GM12878 (cell line): ENCODE data around the gene AGAP1. TPM values are rescaled to one million over a fixed set of nuclear protein-coding genes. Genes with fewer than 3 reads are reported as not detected.

Experiments used
- ATAC-seq: fragments of 200-7000 bp; cut with Tn5 transposase; 3 replicates; pipeline ENCODE4 v1.9.1; 2020; ENCODE audit warnings: mild to moderate bottlenecking, moderate library complexity
- BruUV-seq: library from RNA; stranded (reverse); fragments of 400-500 nt; replicated peaks from 2 replicates; lab custom pipeline; 2021; lab: Mats Ljungman, UMichigan
- CTCF ChIA-PET: fragments of 300-600 bp; sonication (Branson Sonifier 250); formaldehyde crosslinking; extraction: SDS; loops from one replicate; lab custom pipeline; 2021; ENCODE audit warnings: inconsistent platforms; lab: Yijun Ruan, JAX
- POLR2A ChIA-PET: fragments of 350-600 bp; formaldehyde crosslinking; extraction: SDS; loops from one replicate; lab custom pipeline; 2021; ENCODE audit warnings: inconsistent platforms; lab: Charles Lee
- RAD21 ChIA-PET: fragments of 300-600 bp; sonication (Branson Sonifier 250); formaldehyde crosslinking; loops from one replicate; lab custom pipeline; 2023; ENCODE audit warnings: antibody characterized with exemption; ENCODE audit not compliant: unreplicated experiment; lab: Charles Lee
- SMC1A ChIA-PET: fragments of 300-600 bp; sonication (Branson Sonifier 250); formaldehyde crosslinking; loops from one replicate; lab custom pipeline; 2023; ENCODE audit not compliant: unreplicated experiment, uncharacterized antibody; lab: Charles Lee
- DNase-seq: peaks from one replicate; pipeline ENCODE4 v3.0.0-alpha.2; 2011; ENCODE audit warnings: low read depth, low spot score
- FAIRE-seq: peaks from 3 replicates; lab custom pipeline; 2011; peaks lifted over from hg19 to GRCh38; lab: Jason Lieb, UNC
- H2AFZ ChIP-seq: 2 replicates; pipeline ENCODE4 v1.6.0; 2011; ENCODE audit warnings: low read depth, low read length, control low read depth; ENCODE audit not compliant: control insufficient read depth
- H3K27ac ChIP-seq: 2 replicates; pipeline ENCODE4 v1.5.1; 2011; ENCODE audit warnings: control low read depth; ENCODE audit not compliant: control insufficient read depth, insufficient read depth
- H3K27me3 ChIP-seq, 2 experiments: replicated peaks in 1 of 2; 2 replicates each; pipeline versions ENCODE4 v1.6.0 to v1.6.1; 2011; ENCODE audit warnings: low read length in 1 of 2; ENCODE audit not compliant: control insufficient read depth in 2 of 2, insufficient read depth in 2 of 2
- H3K36me3 ChIP-seq, 2 experiments: 2 replicates each; pipeline ENCODE4 v1.5.1; 2011; ENCODE audit warnings: low read length in 1 of 2; ENCODE audit not compliant: control insufficient read depth in 2 of 2, insufficient read depth in 2 of 2
- H3K4me1 ChIP-seq: 2 replicates; pipeline ENCODE4 v1.6.1; 2011; ENCODE audit warnings: mild to moderate bottlenecking, low read length, moderate library complexity, mixed read lengths; ENCODE audit not compliant: control insufficient read depth, insufficient read depth
- H3K4me2 ChIP-seq: 2 replicates; pipeline ENCODE4 v1.6.0; 2011; ENCODE audit warnings: control low read depth; ENCODE audit not compliant: control insufficient read depth, insufficient read depth
- H3K4me3 ChIP-seq: fragments of 200-600 bp; sonication (generic); 2 replicates; pipeline ENCODE4 v1.5.1; 2016
- H3K79me2 ChIP-seq: 2 replicates; pipeline ENCODE4 v1.6.0; 2011; ENCODE audit warnings: low read length; ENCODE audit not compliant: control insufficient read depth, insufficient read depth
- H3K9ac ChIP-seq: 2 replicates; pipeline ENCODE4 v1.8.0; 2011; ENCODE audit warnings: low read length, control low read depth, mixed read lengths; ENCODE audit not compliant: control insufficient read depth, insufficient read depth
- H3K9me3 ChIP-seq: replicated peaks from 3 replicates; pipeline ENCODE4 v1.5.1; 2011; ENCODE audit warnings: mild to moderate bottlenecking, low read length; ENCODE audit not compliant: control insufficient read depth, insufficient read depth
- H4K20me1 ChIP-seq: 2 replicates; pipeline ENCODE4 v1.6.0; 2011; ENCODE audit not compliant: control insufficient read depth, insufficient read depth
- CREM ChIP-seq: IDR thresholded peaks from 2 replicates; pipeline ENCODE4 v1.6.1; 2014; ENCODE audit warnings: antibody characterized with exemption, low read depth
- FOXM1 ChIP-seq: IDR thresholded peaks from 2 replicates; pipeline ENCODE4 v1.6.1; 2012; ENCODE audit warnings: low read depth, mild to moderate bottlenecking, inconsistent platforms, low read length, moderate library complexity
- GABPA ChIP-seq: IDR thresholded peaks from 2 replicates; pipeline ENCODE4 v1.6.1; 2014; ENCODE audit warnings: antibody characterized with exemption, low read depth, mild to moderate bottlenecking, inconsistent platforms
- IRF4 ChIP-seq: IDR thresholded peaks from 2 replicates; pipeline ENCODE4 v1.6.1; 2011; ENCODE audit warnings: low read depth, low read length
- JUNB ChIP-seq: IDR thresholded peaks from 2 replicates; pipeline ENCODE4 v1.6.1; 2016; ENCODE audit warnings: antibody characterized with exemption, mild to moderate bottlenecking
- KDM1A ChIP-seq: fragments of 200-600 bp; sonication (generic); IDR thresholded peaks from 2 replicates; pipeline ENCODE4 v1.6.1; 2016; ENCODE audit warnings: borderline replicate concordance
- KLF5 ChIP-seq: fragments of 450-650 bp; IDR thresholded peaks from 2 replicates; pipeline ENCODE4 v1.6.1; 2014; ENCODE audit warnings: mild to moderate bottlenecking; ENCODE audit not compliant: partially characterized antibody
- MTA2 ChIP-seq: fragments of 450-650 bp; IDR thresholded peaks from 2 replicates; pipeline ENCODE4 v1.6.1; 2016; ENCODE audit warnings: low read depth, mild to moderate bottlenecking, moderate library complexity
- PAX8 ChIP-seq: fragments of 450-650 bp; IDR thresholded peaks from 2 replicates; pipeline ENCODE4 v1.6.1; 2017; ENCODE audit warnings: mild to moderate bottlenecking, moderate library complexity
- POU2F2 ChIP-seq: IDR thresholded peaks from 3 replicates; pipeline ENCODE4 v1.6.1; 2011; ENCODE audit warnings: low read depth, mild to moderate bottlenecking, low read length, borderline replicate concordance
- SMC3 ChIP-seq: IDR thresholded peaks from 2 replicates; pipeline ENCODE4 v1.6.1; 2011; ENCODE audit warnings: low read length, improper control_type of control experiment, borderline replicate concordance
- SREBF2 ChIP-seq: IDR thresholded peaks from 2 replicates; pipeline ENCODE4 v1.6.1; 2012; ENCODE audit warnings: mild to moderate bottlenecking, low read length
- STAT1 ChIP-seq: fragments of 450-650 bp; conservative IDR thresholded peaks from 2 replicates; pipeline ENCODE4 v1.6.1; 2014; ENCODE audit warnings: antibody characterized with exemption, mild to moderate bottlenecking
- TAF1 ChIP-seq: IDR thresholded peaks from 2 replicates; pipeline ENCODE4 v1.6.1; 2011; ENCODE audit warnings: mild to moderate bottlenecking, low read depth, low read length, borderline replicate concordance
- TCF12 ChIP-seq: IDR thresholded peaks from 2 replicates; pipeline ENCODE4 v1.6.1; 2011; ENCODE audit warnings: low read depth, mild to moderate bottlenecking, low read length
- WRNIP1 ChIP-seq: IDR thresholded peaks from 2 replicates; pipeline ENCODE4 v1.6.1; 2011; ENCODE audit warnings: low read depth, low read length, improper control_type of control experiment, borderline replicate concordance
- YY1 ChIP-seq: IDR thresholded peaks from 2 replicates; pipeline ENCODE4 v1.6.1; 2011; ENCODE audit warnings: low read depth, mild to moderate bottlenecking, low read length
- ZBTB4 ChIP-seq: fragments of 450-650 bp; formaldehyde crosslinking; IDR thresholded peaks from 2 replicates; pipeline ENCODE4 v1.4.0; 2022; ENCODE audit warnings: mild to moderate bottlenecking, moderate library complexity
- WGBS: methylation state at CpG from one replicate; pipeline ENCODE4 v1.1.6; 2016; ENCODE audit warnings: low lambda C conversion rate; ENCODE audit not compliant: insufficient replicate concordance, insufficient coverage; ENCODE audit errors: missing lambda C conversion rate; 5-methylcytosine and 5-hydroxymethylcytosine counted together
- in situ Hi-C: fragments of 300-500 bp; cut with MboI; formaldehyde crosslinking; loops from 9 replicates; pipeline ENCODE4 v1.14.3; 2018; ENCODE audit warnings: mixed read lengths
- intact Hi-C: fragments of 100-400 bp; cut with micrococcal nuclease; formaldehyde crosslinking; loops from one replicate; pipeline ENCODE4 v1.14.2; 2022; ENCODE audit not compliant: unreplicated experiment
- polyA plus RNA-seq, 11 experiments: library from polyadenylated mRNA; depleted of rRNA in 4 of 11; unstranded in 6 of 11; stranded (reverse) in 5 of 11; fragments of >200 nt; fragmentation: Nextera tagmentation in 4 of 11; fragmentation: Illumina TruSeq in 1 of 11; extraction: Ambion mirVana in 4 of 11; extraction: Trizol in 1 of 11; gene quantifications; 1 replicate in 1 of 11; 2 replicates in 10 of 11; pipeline versions ENCODE4 v1.2.1 to v1.2.3, GENCODE V29; 2011 to 2016; ENCODE audit warnings: inconsistent platforms in 2 of 11, missing spikeins in 2 of 11, low read depth in 1 of 11
- total RNA-seq, 4 experiments: library from RNA; depleted of rRNA in 3 of 4; stranded (reverse); fragments of >200 nt in 3 of 4; fragmentation: Illumina TruSeq in 1 of 4; extraction: Trizol in 1 of 4; gene quantifications; 2 replicates each; pipeline versions ENCODE4 v1.2.1 to v1.2.3, GENCODE V29; 2013 to 2021

The AGAP1 gene
- total and polyA plus RNA-seq, 10 of the 15 experiments (the other 5 are each of a cell fraction or from before 2014, with no cell fraction given), result 0.05 to 0.15 (median 0.06) TPM; not detected in 7

- no peaks in the 10 kb centered on the region for H3K79me2 ChIP-seq
- ATAC-seq, result no peak
- no peak for TF ChIP-seq JUNB
- no peak for TF ChIP-seq YY1
- no peak for TF ChIP-seq SMC3
- ChIA-PET POLR2A (no interaction called here), SMC1A (no interaction called here), CTCF (no interaction called here), RAD21 (no interaction called here)
- H3K9ac ChIP-seq, result no peak overlapping the region
- no TSS peak for BruUV-seq
- in situ Hi-C loops, result no loop called here
- 8% methylated on average over 6 of the region's 6 CpGs for WGBS
- H4K20me1 ChIP-seq, result no peaks in the 10 kb centered on the region
- DNase-seq, result no peak
- FAIRE-seq, result no peak
- intact Hi-C loops, result no loop called here
- no peaks in the 10 kb centered on the region for H3K36me3 ChIP-seq
- H3K27ac ChIP-seq, result no peak overlapping the region
- no peaks in the 10 kb centered on the region; a peak in 1 of 4 replicates for H3K27me3 ChIP-seq
- no peak overlapping the region for H2AFZ ChIP-seq
- no peaks in the 10 kb centered on the region for H3K9me3 ChIP-seq
- no peak overlapping the region for H3K4me3 ChIP-seq
- no peaks in the 10 kb centered on the region for H3K4me1 ChIP-seq
- H3K4me2 ChIP-seq, result no peak overlapping the region
These were observed 218.3 kb downstream of the AGAP1 start for GRCh38 chr2:235712176-235712575.

GRCh38 chr2:235713189-235713588 lies 219.3 kb downstream of the AGAP1 start:
- Histone ChIP-seq H3K36me3 (no peaks in the 10 kb centered on the region), H2AFZ (no peak overlapping the region), H3K4me3 (no peak overlapping the region), H3K4me1 (no peaks in the 10 kb centered on the region)
- no peak for ATAC-seq
- CTCF ChIA-PET, result no interaction called here
- in situ Hi-C loops, result no loop called here
- TF ChIP-seq SREBF2, result no peak
- no peak for TF ChIP-seq MTA2
- TF ChIP-seq KLF5, result no peak
- no peak for TF ChIP-seq ZBTB4 (CRISPR knock-in tag)
- TF ChIP-seq WRNIP1, result no peak
- TF ChIP-seq TAF1, result no peak
- no peak for TF ChIP-seq KDM1A
- TF ChIP-seq POU2F2, result no peak
- no peak for TF ChIP-seq GABPA
- TF ChIP-seq CREM, result no peak
- TF ChIP-seq IRF4, result no peak
- TF ChIP-seq PAX8, result no peak
- TF ChIP-seq STAT1, result no peak
- TF ChIP-seq TCF12, result no peak
- no peak for TF ChIP-seq FOXM1
- TF ChIP-seq, all 136 proteins: peak for 0
- RAD21 ChIA-PET, result no interaction called here
- Histone ChIP-seq H3K4me2 (no peak overlapping the region), H3K79me2 (no peaks in the 10 kb centered on the region), H3K27ac (no peak overlapping the region), H4K20me1 (no peaks in the 10 kb centered on the region), H3K9me3 (no peaks in the 10 kb centered on the region), H3K27me3 (no peaks in the 10 kb centered on the region; a peak in 1 of 4 replicates), H3K9ac (no peak overlapping the region)
- intact Hi-C loops, result no loop called here
- WGBS, result 36% methylated on average over 9 of the region's 9 CpGs
- no TSS peak for BruUV-seq
- DNase-seq (no peak), FAIRE-seq (no peak)
- POLR2A ChIA-PET, result no interaction called here
- SMC1A ChIA-PET, result no interaction called here
